Measurements from ENCODE around the gene GKN2. TPM values are rescaled to one million over a fixed set of nuclear protein-coding genes. Genes with fewer than 3 reads are reported as not detected.
A peak's percentile ranks its signal among the peaks of the same experiment; 100 is the strongest.

The GKN2 gene
- total and polyA plus RNA-seq, 2 of the 13 experiments (the other 11 are each of a cell fraction or from before 2014, with no cell fraction given): not detected

DNA sequence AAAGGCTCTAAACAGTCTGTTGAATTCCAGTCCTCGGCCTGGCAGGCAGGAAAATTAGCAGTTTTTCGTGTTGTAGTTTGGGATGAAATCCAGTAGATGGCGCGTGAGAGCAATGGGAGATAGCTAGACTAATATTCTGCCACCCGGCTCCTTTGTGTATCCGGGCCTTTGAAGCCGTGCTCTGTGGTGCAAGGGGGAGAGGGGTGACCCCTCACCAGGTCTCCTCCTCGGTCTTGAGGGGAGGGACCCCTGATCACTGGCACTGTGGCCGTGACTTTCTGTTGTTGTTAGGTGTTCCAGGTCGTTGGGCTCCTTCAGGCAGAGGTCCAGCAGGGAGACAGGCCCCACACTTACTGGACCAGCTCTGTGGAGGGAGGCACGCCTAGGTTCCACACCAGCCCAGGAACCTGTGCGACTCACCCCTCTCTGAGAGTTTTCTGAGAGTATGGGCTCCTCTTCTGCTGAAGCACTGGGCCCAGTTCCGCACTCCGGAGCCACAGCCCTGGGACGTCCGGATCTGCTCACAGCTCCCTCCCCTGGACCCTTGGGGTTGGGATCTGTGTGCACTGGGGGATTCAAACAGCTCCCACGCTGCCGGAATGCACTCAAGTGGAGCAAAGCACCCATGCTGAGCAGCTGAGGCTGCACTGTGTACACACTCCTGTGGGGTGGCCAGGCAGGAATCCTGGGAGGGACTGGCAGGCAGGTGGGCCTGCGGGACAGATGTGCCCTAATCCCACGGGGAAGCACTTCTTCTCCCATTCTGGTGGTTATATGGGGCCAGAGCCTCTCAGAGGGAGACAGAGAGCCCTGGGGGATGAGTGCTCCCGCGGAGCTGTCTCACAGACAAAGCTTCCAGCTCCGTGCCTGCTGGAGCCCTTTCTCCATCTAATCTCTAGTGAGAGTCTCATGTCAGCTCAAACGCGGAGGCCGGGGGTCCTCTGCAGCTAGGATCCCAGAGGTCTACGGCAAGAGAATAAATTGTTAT lies 8.8 kb downstream of the GKN2 start (continued):
- TF ChIP-seq, protein P1, sequence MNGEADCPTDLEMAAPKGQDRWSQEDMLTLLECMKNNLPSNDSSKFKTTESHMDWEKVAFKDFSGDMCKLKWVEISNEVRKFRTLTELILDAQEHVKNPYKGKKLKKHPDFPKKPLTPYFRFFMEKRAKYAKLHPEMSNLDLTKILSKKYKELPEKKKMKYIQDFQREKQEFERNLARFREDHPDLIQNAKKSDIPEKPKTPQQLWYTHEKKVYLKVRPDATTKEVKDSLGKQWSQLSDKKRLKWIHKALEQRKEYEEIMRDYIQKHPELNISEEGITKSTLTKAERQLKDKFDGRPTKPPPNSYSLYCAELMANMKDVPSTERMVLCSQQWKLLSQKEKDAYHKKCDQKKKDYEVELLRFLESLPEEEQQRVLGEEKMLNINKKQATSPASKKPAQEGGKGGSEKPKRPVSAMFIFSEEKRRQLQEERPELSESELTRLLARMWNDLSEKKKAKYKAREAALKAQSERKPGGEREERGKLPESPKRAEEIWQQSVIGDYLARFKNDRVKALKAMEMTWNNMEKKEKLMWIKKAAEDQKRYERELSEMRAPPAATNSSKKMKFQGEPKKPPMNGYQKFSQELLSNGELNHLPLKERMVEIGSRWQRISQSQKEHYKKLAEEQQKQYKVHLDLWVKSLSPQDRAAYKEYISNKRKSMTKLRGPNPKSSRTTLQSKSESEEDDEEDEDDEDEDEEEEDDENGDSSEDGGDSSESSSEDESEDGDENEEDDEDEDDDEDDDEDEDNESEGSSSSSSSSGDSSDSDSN (CRISPR knock-in tag; IDR thresholded peaks at IDR 0.05): no peak
- TF ChIP-seq, protein P2, sequence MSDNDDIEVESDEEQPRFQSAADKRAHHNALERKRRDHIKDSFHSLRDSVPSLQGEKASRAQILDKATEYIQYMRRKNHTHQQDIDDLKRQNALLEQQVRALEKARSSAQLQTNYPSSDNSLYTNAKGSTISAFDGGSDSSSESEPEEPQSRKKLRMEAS (IDR thresholded peaks at IDR 0.05): 0 out of 2 replicates have a peak, but pooled peaks have one; percentile 46
- TF ChIP-seq MIER2 (CRISPR knock-in tag; IDR thresholded peaks at IDR 0.05) (no peak), EEA1 (CRISPR knock-in tag; IDR thresholded peaks at IDR 0.05; ENCODE audit: borderline replicate concordance) (peak; percentile 83; the same call in 1 of the 2 replicates), ZBTB42 (CRISPR knock-in tag; IDR thresholded peaks at IDR 0.05) (no peak), HIVEP1 (CRISPR knock-in tag; IDR thresholded peaks at IDR 0.05) (peak; percentile 29; the same call in 1 of the 2 replicates), ZNF724P (CRISPR knock-in tag; IDR thresholded peaks at IDR 0.05; ENCODE audit: borderline replicate concordance) (no peak), MATR3 (CRISPR knock-in tag; IDR thresholded peaks at IDR 0.05) (no peak), ISX (CRISPR knock-in tag; conservative IDR thresholded peaks at IDR 0.05) (no peak), SUZ12 (IDR thresholded peaks at IDR 0.05; ENCODE audit: low read depth, low read length) (no peak), ZNF879 (CRISPR knock-in tag; IDR thresholded peaks at IDR 0.05) (no peak), ZNF205 (CRISPR knock-in tag; IDR thresholded peaks at IDR 0.05) (peak; percentile 46; the same call in 1 of the 2 replicates), ATM (IDR thresholded peaks at IDR 0.05; ENCODE audit: borderline replicate concordance) (no peak), SMAD9 (CRISPR knock-in tag; IDR thresholded peaks at IDR 0.05) (no peak), SATB2 (CRISPR knock-in tag; IDR thresholded peaks at IDR 0.05) (no peak), CHD2 (IDR thresholded peaks at IDR 0.05; ENCODE audit: low read depth, low read length) (no peak), KLF15 (CRISPR knock-in tag; IDR thresholded peaks at IDR 0.05; ENCODE audit: borderline replicate concordance) (no peak), ZNF678 (CRISPR knock-in tag; IDR thresholded peaks at IDR 0.05) (no peak), RFX1 (IDR thresholded peaks at IDR 0.05) (no peak)
- TF ChIP-seq, protein P3, sequence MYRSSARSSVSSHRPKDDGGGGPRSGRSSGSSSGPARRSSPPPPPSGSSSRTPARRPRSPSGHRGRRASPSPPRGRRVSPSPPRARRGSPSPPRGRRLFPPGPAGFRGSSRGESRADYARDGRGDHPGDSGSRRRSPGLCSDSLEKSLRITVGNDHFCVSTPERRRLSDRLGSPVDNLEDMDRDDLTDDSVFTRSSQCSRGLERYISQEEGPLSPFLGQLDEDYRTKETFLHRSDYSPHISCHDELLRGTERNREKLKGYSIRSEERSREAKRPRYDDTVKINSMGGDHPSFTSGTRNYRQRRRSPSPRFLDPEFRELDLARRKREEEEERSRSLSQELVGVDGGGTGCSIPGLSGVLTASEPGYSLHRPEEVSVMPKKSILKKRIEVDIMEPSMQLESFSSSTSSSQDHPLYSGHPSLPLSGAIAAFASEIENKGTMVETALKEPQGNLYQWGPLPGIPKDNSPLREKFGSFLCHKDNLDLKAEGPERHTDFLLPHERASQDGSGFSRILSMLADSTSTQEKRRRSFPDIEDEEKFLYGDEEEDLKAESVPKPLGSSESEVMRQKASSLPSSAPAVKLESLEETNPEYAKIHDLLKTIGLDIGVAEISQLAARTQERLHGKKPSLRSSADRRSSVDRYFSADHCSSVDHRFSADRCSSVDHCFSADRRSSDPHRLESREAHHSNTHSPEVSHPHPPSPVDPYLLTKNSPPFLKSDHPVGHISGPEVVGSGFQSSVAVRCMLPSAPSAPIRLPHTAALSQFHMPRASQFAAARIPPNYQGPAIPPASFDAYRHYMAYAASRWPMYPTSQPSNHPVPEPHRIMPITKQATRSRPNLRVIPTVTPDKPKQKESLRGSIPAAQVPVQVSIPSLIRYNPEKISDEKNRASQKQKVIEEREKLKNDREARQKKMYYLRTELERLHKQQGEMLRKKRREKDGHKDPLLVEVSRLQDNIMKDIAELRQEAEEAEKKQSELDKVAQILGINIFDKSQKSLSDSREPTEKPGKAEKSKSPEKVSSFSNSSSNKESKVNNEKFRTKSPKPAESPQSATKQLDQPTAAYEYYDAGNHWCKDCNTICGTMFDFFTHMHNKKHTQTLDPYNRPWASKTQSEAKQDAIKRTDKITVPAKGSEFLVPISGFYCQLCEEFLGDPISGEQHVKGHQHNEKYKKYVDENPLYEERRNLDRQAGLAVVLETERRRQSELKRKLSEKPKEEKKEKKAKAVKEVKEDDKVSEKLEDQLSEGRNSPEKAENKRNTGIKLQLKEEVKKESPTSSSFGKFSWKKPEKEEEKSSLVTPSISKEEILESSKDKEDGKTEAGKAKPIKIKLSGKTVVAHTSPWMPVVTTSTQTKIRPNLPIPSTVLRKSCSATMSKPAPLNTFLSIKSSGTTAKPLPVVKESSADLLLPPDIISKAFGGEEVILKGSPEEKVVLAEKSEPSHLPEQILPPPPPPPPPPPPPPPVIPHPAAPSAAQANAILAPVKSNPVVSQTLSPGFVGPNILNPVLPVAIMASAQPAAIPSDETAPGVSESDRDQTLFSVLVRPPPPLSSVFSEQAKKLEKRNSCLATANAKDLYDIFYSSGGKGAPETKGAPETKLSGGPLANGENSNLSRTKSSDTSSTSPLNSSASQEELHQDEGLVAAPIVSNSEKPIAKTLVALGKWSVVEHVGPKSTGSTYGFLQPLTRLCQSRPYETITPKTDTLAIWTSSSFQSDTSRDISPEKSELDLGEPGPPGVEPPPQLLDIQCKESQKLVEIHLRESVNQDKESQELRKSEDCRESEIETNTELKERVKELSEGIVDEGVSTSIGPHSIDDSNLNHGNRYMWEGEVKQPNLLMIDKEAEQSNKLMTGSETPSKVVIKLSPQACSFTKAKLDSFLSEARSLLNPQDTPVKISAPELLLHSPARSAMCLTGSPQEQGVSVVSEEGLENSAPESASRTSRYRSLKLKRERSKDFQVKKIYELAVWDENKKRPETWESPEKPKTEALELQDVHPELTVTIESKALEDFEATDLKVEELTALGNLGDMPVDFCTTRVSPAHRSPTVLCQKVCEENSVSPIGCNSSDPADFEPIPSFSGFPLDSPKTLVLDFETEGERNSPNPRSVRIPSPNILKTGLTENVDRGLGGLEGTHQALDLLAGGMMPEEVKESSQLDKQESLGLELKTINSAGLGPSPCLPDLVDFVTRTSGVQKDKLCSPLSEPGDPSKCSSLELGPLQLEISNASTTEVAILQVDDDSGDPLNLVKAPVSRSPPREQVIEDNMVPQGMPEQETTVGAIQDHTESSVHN (CRISPR knock-in tag; IDR thresholded peaks at IDR 0.05): 0 out of 2 replicates have a peak, but pooled peaks have one; percentile 55
